Endodermal cell (in vitro differentiated cells): ENCODE data around the gene WNK1. TPM values are rescaled to one million over a fixed set of nuclear protein-coding genes. Genes with fewer than 3 reads are reported as not detected.
A peak's percentile ranks its signal among the peaks of the same experiment; 100 is the strongest.

Experiments used
- DNase-seq: peaks from one replicate; pipeline ENCODE4 v3.0.0-alpha.2; 2017
- H3K27ac ChIP-seq: 2 replicates; pipeline ENCODE4 v1.5.1; 2013; ENCODE audit warnings: mild to moderate bottlenecking, low read depth, low read length, moderate library complexity
- H3K27me3 ChIP-seq: 2 replicates; pipeline ENCODE4 v1.6.1; 2013; ENCODE audit warnings: mild to moderate bottlenecking, low read length, moderate library complexity; ENCODE audit not compliant: insufficient read depth, control insufficient read depth, poor library complexity, severe bottlenecking
- H3K36me3 ChIP-seq: 2 replicates; pipeline ENCODE4 v1.7.0; 2013; ENCODE audit warnings: mild to moderate bottlenecking, low read length, moderate library complexity; ENCODE audit not compliant: control insufficient read depth, insufficient read depth
- H3K4me1 ChIP-seq: one replicate; pipeline ENCODE4 v1.7.0; 2013; ENCODE audit warnings: low read length; ENCODE audit not compliant: control insufficient read depth, insufficient read depth
- H3K4me3 ChIP-seq: 2 replicates; pipeline ENCODE4 v1.5.1; 2013; ENCODE audit warnings: mild to moderate bottlenecking, low read length, moderate library complexity
- H3K9ac ChIP-seq: 2 replicates; pipeline ENCODE4 v1.6.1; 2013; ENCODE audit warnings: mild to moderate bottlenecking, low read length, moderate library complexity; ENCODE audit not compliant: poor library complexity, severe bottlenecking; ENCODE audit errors: extremely low read depth
- H3K9me3 ChIP-seq: 2 replicates; pipeline ENCODE4 v1.6.1; 2013; ENCODE audit warnings: mild to moderate bottlenecking, low read length, moderate library complexity; ENCODE audit not compliant: control insufficient read depth
- H3K27ac Mint-ChIP-seq: 2 replicates; pipeline ENCODE4 v1.8.0; 2020; ENCODE audit warnings: mixed read lengths
- H3K27me3 Mint-ChIP-seq: 2 replicates; pipeline ENCODE4 v1.8.0; 2021; ENCODE audit warnings: mild to moderate bottlenecking, mixed read lengths; ENCODE audit not compliant: insufficient read depth
- H3K36me3 Mint-ChIP-seq: 2 replicates; pipeline ENCODE4 v1.8.0; 2020; ENCODE audit warnings: low read depth, mixed read lengths
- H3K4me1 Mint-ChIP-seq: 2 replicates; pipeline ENCODE4 v1.8.0; 2020; ENCODE audit warnings: mixed read lengths
- H3K4me3 Mint-ChIP-seq: 2 replicates; pipeline ENCODE4 v1.8.0; 2020; ENCODE audit warnings: mild to moderate bottlenecking, moderate library complexity, mixed read lengths
- H3K9me3 Mint-ChIP-seq: 2 replicates; pipeline ENCODE4 v1.8.0; 2020; ENCODE audit warnings: mild to moderate bottlenecking, mixed read lengths
- WGBS, 2 experiments: methylation state at CpG; one replicate each; pipeline versions ENCODE4 v1.1.5 to v1.1.7; 2013; ENCODE audit warnings: missing lambda C conversion rate in 2 of 2, mixed read lengths in 1 of 2; ENCODE audit not compliant: insufficient coverage in 1 of 2, insufficient read length in 1 of 2; 5-methylcytosine and 5-hydroxymethylcytosine counted together
- total RNA-seq, 2 donors: library from RNA; stranded (reverse); fragmentation: NEBNext Ultra II Directional in 1 of 2; extraction: Animal tissue kit (Norgen Biotek cat#: 25700) in 1 of 2; gene quantifications; 2 replicates in 1 of 2; 3 replicates in 1 of 2; pipeline ENCODE4 v1.2.1, GENCODE V29; 2021
- TF ChIP-seq, protein P1 (sequence below): fragments of 200-600 bp; sonication (generic); conservative IDR thresholded peaks from 2 replicates; pipeline ENCODE4 v1.5.0; 2021; ENCODE audit warnings: antibody characterized with exemption, mild to moderate bottlenecking

WNK1 gene
- total RNA-seq, 2 donors from 2014 or later = 199 to 412 TPM

DNA sequence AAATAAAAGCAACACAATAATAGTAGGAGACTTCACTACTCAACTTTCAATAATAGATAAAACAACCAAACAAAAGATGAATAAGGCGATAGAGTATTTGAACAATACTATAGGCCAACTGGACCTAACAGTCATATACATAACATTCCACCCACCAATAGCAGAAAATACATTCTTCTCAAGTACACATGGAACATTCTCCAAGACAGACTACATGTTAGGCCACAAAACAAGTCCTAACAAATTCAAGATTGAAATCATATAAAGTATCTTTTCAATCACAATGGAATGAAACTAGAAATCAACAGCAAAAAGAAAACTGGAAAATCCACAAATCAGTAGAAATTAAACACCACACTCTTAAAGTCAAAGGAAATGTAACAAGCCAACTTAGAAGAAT is 168.3 kb downstream of the WNK1 start:
- Histone ChIP-seq H3K36me3 (peaks cover 61% of the 10 kb centered on the region), H3K27ac (no peak overlapping the region), H3K4me1 (no peaks in the 10 kb centered on the region), H3K4me3 (no peak overlapping the region), H3K27me3 (no peaks in the 10 kb centered on the region), H3K9ac (no peak overlapping the region), H3K9me3 (no peaks in the 10 kb centered on the region)
- Mint-ChIP-seq H3K27ac (peak overlapping the region; percentile 2), H3K9me3 (no peaks in the 10 kb centered on the region), H3K36me3 (peaks cover 86% of the 10 kb centered on the region), H3K4me1 (no peaks in the 10 kb centered on the region), H3K4me3 (no peak overlapping the region), H3K27me3 (no peaks in the 10 kb centered on the region)
- WGBS, 2 experiments = 96 to 100% methylated on average over 1 of the region's 1 CpG
- TF ChIP-seq, protein P1, sequence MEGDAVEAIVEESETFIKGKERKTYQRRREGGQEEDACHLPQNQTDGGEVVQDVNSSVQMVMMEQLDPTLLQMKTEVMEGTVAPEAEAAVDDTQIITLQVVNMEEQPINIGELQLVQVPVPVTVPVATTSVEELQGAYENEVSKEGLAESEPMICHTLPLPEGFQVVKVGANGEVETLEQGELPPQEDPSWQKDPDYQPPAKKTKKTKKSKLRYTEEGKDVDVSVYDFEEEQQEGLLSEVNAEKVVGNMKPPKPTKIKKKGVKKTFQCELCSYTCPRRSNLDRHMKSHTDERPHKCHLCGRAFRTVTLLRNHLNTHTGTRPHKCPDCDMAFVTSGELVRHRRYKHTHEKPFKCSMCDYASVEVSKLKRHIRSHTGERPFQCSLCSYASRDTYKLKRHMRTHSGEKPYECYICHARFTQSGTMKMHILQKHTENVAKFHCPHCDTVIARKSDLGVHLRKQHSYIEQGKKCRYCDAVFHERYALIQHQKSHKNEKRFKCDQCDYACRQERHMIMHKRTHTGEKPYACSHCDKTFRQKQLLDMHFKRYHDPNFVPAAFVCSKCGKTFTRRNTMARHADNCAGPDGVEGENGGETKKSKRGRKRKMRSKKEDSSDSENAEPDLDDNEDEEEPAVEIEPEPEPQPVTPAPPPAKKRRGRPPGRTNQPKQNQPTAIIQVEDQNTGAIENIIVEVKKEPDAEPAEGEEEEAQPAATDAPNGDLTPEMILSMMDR = no peak
- no peak for DNase-seq

DNA sequence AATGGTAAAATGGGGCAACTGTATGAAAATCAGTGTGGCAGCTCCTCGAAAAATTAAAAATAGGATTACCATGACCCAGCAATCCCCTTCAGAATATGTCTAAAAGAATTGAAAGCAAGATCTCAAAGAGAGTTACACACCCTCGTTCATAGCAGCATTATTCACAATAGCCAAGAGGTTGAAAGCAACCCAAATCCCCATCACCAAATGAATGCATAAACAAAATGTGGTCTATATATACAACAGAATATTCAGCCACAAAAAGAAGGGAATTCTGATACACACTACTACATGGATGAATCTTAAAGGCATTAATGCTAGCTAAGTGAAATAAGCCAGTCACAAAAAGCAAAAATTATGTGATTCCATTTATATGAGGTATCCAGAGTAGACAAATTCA is 169.9 kb downstream of the WNK1 start:
- no peak overlapping the region for H3K9ac ChIP-seq
- no peak overlapping the region for H3K4me3 ChIP-seq
- DNase-seq = no peak
- no peaks in the 10 kb centered on the region for H3K27me3 ChIP-seq
- H3K4me1 ChIP-seq = no peaks in the 10 kb centered on the region
- no peaks in the 10 kb centered on the region for H3K4me1 Mint-ChIP-seq
- 96% methylated on average over 2 of the region's 2 CpGs; no CpG with 5 or more reads in 1 of the 2 experiments for WGBS, 2 experiments
- H3K36me3 Mint-ChIP-seq = peaks cover 86% of the 10 kb centered on the region
- H3K9me3 Mint-ChIP-seq = no peaks in the 10 kb centered on the region
- H3K36me3 ChIP-seq = peaks cover 57% of the 10 kb centered on the region
- TF ChIP-seq, protein P1 = no peak
- H3K9me3 ChIP-seq = no peaks in the 10 kb centered on the region
- no peak overlapping the region for H3K27ac ChIP-seq
- H3K27me3 Mint-ChIP-seq = no peaks in the 10 kb centered on the region
- no peak overlapping the region for H3K4me3 Mint-ChIP-seq
- H3K27ac Mint-ChIP-seq = no peak overlapping the region

DNA sequence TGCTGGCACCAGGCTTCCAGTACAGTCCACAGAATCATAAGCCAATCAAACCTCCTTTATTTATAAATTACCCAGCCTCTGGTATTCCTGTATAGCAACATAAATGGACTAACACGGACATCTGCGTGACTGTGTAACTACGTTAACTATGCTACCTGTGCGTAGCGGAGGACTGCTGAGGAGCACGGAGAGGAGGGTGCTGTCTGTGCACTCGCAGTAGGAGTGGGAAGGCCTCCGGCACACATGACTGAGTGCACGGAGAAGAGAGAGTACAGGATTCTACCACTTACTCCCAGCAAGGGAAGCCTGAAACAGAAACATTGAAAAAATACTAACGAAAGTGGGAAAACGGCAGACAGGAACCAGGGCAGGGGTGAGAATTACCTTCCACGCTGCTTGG is 174.3 kb downstream of the WNK1 start:
- H3K4me3 Mint-ChIP-seq = no peak overlapping the region
- no peak for DNase-seq
- H3K27me3 Mint-ChIP-seq = no peaks in the 10 kb centered on the region
- Histone ChIP-seq H3K4me3 (no peak overlapping the region), H3K27ac (no peak overlapping the region), H3K9ac (no peak overlapping the region), H3K27me3 (no peaks in the 10 kb centered on the region), H3K4me1 (no peaks in the 10 kb centered on the region), H3K9me3 (no peaks in the 10 kb centered on the region), H3K36me3 (peaks cover 61% of the 10 kb centered on the region)
- TF ChIP-seq, protein P1 = no peak
- H3K9me3 Mint-ChIP-seq = no peaks in the 10 kb centered on the region
- no peak overlapping the region for H3K27ac Mint-ChIP-seq
- WGBS, 2 experiments = 87 to 90% methylated on average over 12 of the region's 12 CpGs
- no peaks in the 10 kb centered on the region for H3K4me1 Mint-ChIP-seq
- H3K36me3 Mint-ChIP-seq = peaks cover 86% of the 10 kb centered on the region
